IPS-15b (cell line): ENCODE data around the gene ANKRD11.

Source experiments
- H3K27me3 ChIP-seq: one replicate; pipeline ENCODE4 v1.6.1; 2013; ENCODE audit warnings: low read length; ENCODE audit not compliant: control insufficient read depth, insufficient read depth
- H3K36me3 ChIP-seq: one replicate; pipeline ENCODE4 v1.6.1; 2013; ENCODE audit warnings: low read length; ENCODE audit not compliant: control insufficient read depth, insufficient read depth
- H3K4me1 ChIP-seq: one replicate; pipeline ENCODE4 v1.6.1; 2013; ENCODE audit warnings: mild to moderate bottlenecking, low read length; ENCODE audit not compliant: control insufficient read depth, insufficient read depth
- H3K4me3 ChIP-seq: one replicate; pipeline ENCODE4 v1.5.1; 2013; ENCODE audit warnings: low read depth, low read length
- H3K9ac ChIP-seq: one replicate; pipeline ENCODE4 v1.6.1; 2013; ENCODE audit warnings: low read depth, mild to moderate bottlenecking, low read length
- H3K9me3 ChIP-seq: one replicate; pipeline ENCODE4 v1.6.1; 2013; ENCODE audit warnings: mild to moderate bottlenecking, low read length; ENCODE audit not compliant: control insufficient read depth, insufficient read depth

The ANKRD11 gene

GRCh38 chr16:89283449-89283848 is 206.9 kb downstream of the ANKRD11 start:
- Histone ChIP-seq H3K27me3 (no peaks in the 10 kb centered on the region), H3K9me3 (no peaks in the 10 kb centered on the region), H3K9ac (no peak overlapping the region), H3K4me1 (no peaks in the 10 kb centered on the region), H3K4me3 (no peak overlapping the region), H3K36me3 (peaks cover 70% of the 10 kb centered on the region)

DNA sequence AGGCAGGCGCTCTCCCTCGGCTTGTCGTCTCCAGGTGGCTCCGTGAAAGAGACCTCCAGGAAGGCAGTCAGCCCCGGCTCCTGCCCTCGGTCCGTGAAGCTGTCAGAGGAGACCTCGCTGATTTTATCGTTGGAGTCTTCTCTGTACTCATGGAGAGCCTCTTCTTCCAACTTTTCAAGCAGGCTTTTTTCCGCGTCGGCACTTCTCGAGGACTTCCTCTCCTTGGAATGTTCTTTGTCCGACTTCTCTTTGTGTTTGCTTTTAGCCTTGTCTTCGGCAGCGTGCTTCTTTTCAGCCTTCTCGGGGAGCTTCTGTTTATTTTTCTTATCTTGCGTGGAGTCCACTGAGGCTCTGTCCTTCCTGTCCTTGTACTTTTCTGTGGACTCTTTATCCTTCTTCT is 207.8 kb downstream of the ANKRD11 start:
- Histone ChIP-seq H3K27me3 (no peaks in the 10 kb centered on the region), H3K9me3 (no peaks in the 10 kb centered on the region), H3K4me3 (no peak overlapping the region), H3K4me1 (no peaks in the 10 kb centered on the region), H3K36me3 (peaks cover 69% of the 10 kb centered on the region), H3K9ac (no peak overlapping the region)

- Histone ChIP-seq H3K4me3 (no peak overlapping the region), H3K9me3 (no peaks in the 10 kb centered on the region), H3K36me3 (peaks cover 67% of the 10 kb centered on the region), H3K9ac (no peak overlapping the region), H3K4me1 (no peaks in the 10 kb centered on the region), H3K27me3 (no peaks in the 10 kb centered on the region)
These were observed 208.5 kb downstream of the ANKRD11 start for GRCh38 chr16:89281829-89282228.

GRCh38 chr16:89281189-89281577 is 209.2 kb downstream of the ANKRD11 start:
- Histone ChIP-seq H3K9me3 (no peaks in the 10 kb centered on the region), H3K27me3 (no peaks in the 10 kb centered on the region), H3K36me3 (peaks cover 65% of the 10 kb centered on the region), H3K4me3 (no peak overlapping the region), H3K4me1 (no peaks in the 10 kb centered on the region), H3K9ac (no peak overlapping the region)

DNA sequence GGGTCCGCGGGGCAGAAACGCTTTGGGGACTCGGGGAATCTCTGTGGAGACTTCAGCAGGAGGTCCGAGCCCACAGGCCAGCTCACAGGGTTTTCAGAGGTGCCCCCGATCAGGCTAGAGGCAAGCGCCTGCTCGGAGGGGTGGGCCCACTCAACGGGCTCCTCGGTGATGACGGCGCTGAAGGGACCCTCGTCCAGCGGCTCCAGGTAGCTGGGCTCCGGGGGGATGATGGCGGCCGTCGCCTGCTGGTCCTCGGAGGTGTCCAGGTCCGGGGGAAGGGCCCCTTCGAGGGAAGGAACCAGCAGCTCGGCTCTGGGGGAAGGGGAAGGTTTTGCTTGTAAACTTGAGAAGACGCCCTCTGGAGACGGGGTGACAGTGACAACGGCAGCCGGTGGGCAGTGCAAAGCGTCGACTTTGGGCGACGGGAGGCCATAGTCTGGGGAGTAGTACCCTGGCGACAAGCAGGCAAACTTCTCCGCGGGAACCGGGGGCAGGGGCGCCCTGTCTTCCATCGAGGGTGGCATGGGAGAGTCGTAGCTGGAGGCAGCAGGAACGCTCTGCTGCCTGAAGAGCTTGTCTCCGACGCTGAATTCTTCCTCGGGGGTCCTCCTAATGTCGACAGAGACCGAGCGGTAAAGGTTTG is 209.7 kb downstream of the ANKRD11 start:
- H3K9me3 ChIP-seq: no peaks in the 10 kb centered on the region
- H3K36me3 ChIP-seq: peaks cover 65% of the 10 kb centered on the region
- H3K4me1 ChIP-seq: no peaks in the 10 kb centered on the region
- no peaks in the 10 kb centered on the region for H3K27me3 ChIP-seq
- H3K9ac ChIP-seq: no peak overlapping the region
- no peak overlapping the region for H3K4me3 ChIP-seq

DNA sequence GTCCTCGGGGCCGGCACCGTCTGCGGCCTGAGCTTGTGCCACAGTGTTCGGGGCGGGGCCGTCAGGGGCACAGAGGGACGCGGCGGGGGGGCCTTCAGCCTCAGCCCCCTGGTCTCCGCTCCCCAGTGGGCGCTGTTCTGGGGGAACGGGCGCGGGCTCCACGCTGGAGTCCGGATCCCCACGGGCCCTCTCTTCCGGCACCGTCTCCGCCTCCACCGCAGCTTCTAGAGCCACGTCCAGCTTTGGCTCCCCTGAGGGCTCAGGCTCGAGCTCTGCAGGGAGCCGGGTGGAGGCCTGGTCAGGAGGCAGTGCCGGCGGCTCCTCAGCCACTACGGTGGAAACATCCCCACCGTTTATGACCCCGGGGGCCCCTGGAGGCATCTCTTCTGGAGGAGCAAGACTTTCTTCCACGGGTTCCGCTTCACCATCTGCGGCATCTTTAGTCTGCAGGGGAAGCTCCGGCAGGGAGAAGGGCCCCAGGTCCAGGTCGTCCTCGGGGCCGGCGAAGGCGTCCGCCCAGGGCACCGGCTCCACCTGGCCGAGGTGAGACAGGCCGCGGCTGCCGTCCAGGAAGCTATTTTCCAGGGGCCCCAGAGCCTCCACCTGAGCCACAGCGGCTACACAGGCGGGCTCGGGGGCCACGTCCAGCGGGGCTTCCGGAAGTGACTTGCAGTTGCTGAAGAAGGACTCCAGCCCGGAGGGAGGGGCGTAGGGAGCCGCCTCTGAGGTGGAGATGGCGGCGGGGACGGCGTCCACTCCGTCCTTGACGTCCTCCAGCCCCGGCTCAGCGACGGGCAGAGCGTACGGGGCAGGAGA is 210.5 kb downstream of the ANKRD11 start:
- no peak overlapping the region for H3K4me3 ChIP-seq
- H3K9ac ChIP-seq: no peak overlapping the region
- peaks cover 65% of the 10 kb centered on the region for H3K36me3 ChIP-seq

DNA sequence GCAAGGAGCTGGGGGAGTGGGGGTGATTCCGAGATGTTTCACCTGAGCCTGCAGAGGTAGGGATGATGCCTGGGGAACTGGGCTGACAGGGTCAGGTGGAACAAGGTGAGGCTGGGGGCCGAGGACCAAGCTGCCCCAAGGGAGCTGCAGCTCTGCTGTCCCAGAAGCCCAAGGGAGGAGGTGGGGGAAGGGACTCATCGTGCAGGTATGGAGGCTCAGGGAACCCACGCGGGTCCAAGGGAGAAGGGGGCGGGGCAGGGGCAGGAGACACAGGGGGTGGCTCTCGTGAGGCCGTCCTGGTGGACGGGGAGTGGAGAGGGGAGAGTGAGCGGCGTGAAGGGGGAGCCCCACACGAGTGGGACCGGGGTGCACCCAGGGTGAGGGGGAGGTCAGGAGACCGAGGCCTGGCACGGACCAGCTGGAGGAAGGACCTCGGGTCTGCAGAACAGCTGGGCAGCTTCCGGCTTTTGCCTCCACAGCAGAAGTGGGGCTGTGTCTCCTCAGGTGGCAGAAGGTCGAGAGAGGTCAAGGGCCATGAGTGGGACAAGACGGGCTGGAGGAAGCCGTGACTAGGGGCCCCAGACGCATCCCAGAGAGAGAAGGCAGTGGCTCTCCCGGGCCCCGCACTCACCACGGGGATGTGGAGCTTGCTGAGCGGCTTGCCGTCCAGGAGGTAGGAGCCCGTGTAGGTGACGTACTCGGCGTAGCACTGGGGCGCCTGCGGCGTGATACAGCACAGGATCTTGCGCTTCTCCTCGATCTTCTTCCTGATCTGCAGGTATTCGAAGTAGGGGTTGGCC is 211.7 kb downstream of the ANKRD11 start:
- H3K4me3 ChIP-seq: no peak overlapping the region
- peaks cover 69% of the 10 kb centered on the region for H3K36me3 ChIP-seq
- no peak overlapping the region for H3K9ac ChIP-seq
- H3K4me1 ChIP-seq: no peaks in the 10 kb centered on the region
- no peaks in the 10 kb centered on the region for H3K9me3 ChIP-seq
- H3K27me3 ChIP-seq: no peaks in the 10 kb centered on the region

More for the DNA sequence above, 210.5 kb downstream of the ANKRD11 start:
- Histone ChIP-seq H3K4me1 (no peaks in the 10 kb centered on the region), H3K27me3 (no peaks in the 10 kb centered on the region), H3K9me3 (no peaks in the 10 kb centered on the region)

GRCh38 chr16:89277641-89278341 is 212.6 kb downstream of the ANKRD11 start:
- Histone ChIP-seq H3K4me1 (no peaks in the 10 kb centered on the region), H3K9me3 (no peaks in the 10 kb centered on the region), H3K27me3 (no peaks in the 10 kb centered on the region), H3K36me3 (peaks cover 72% of the 10 kb centered on the region), H3K4me3 (no peak overlapping the region), H3K9ac (no peak overlapping the region)

DNA sequence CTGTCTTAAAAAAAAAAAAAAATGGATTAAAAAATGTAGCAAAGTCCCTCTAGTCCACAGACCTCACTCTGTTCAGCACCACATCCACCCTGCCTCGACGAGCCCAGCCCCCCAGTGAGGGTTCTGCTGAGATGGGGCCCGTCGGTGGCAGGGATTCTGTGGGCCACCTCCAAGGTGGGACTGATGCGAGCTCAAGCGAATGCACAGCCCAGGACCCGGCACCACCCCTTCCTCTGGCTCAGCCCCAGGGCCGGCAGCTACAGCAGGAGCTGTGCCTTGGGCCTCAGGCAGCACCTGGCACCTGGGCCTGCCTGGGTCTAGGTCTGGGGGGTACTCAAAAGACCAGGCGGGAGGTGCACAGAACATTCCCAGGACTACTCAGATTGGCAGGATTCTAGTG is 213.3 kb downstream of the ANKRD11 start:
- Histone ChIP-seq H3K9me3 (no peaks in the 10 kb centered on the region), H3K4me3 (no peak overlapping the region), H3K9ac (no peak overlapping the region), H3K4me1 (no peaks in the 10 kb centered on the region), H3K36me3 (peaks cover 72% of the 10 kb centered on the region), H3K27me3 (no peaks in the 10 kb centered on the region)

- Histone ChIP-seq H3K4me3 (no peak overlapping the region), H3K27me3 (no peaks in the 10 kb centered on the region), H3K9me3 (no peaks in the 10 kb centered on the region), H3K9ac (no peak overlapping the region), H3K36me3 (peaks cover 66% of the 10 kb centered on the region), H3K4me1 (no peaks in the 10 kb centered on the region)
These were observed 214.3 kb downstream of the ANKRD11 start for GRCh38 chr16:89275837-89276720.

GRCh38 chr16:89275284-89275584 is 215.1 kb downstream of the ANKRD11 start:
- no peaks in the 10 kb centered on the region for H3K27me3 ChIP-seq
- no peaks in the 10 kb centered on the region for H3K4me1 ChIP-seq
- H3K9me3 ChIP-seq: no peaks in the 10 kb centered on the region
- H3K9ac ChIP-seq: no peak overlapping the region
- H3K36me3 ChIP-seq: peaks cover 68% of the 10 kb centered on the region
- no peak overlapping the region for H3K4me3 ChIP-seq
